H1 (cell line): ENCODE results near the gene ADAD2. TPM values are rescaled to one million over a fixed set of nuclear protein-coding genes. Genes with fewer than 3 reads are reported as not detected.

Experiments used
- CTCF ChIA-PET: fragments of 300-600 bp; sonication (Branson Sonifier 250); formaldehyde crosslinking; loops from one replicate; lab custom pipeline; 2021; ENCODE audit not compliant: partially characterized antibody; lab: Charles Lee
- POLR2A ChIA-PET: fragments of 300-600 bp; sonication (Branson Sonifier 250); formaldehyde crosslinking; loops from one replicate; lab custom pipeline; 2021; ENCODE audit warnings: inconsistent platforms; ENCODE audit not compliant: partially characterized antibody; lab: Charles Lee
- DNase-seq, 2 experiments: peaks; one replicate each; pipeline versions ENCODE4 v3.0.0 to v3.0.0-alpha.2; 2010 to 2022; ENCODE audit warnings: low spot score in 2 of 2, low read depth in 1 of 2, mixed read lengths in 1 of 2
- FAIRE-seq: peaks from 2 replicates; lab custom pipeline; 2011; peaks lifted over from hg19 to GRCh38; lab: Jason Lieb, UNC
- H2AFZ ChIP-seq: 2 replicates; pipeline ENCODE4 v1.8.1; 2012; ENCODE audit warnings: low read length, inconsistent platforms
- H2AK5ac ChIP-seq: 2 replicates; pipeline ENCODE4 v1.6.1; 2013; ENCODE audit warnings: low read depth, low read length
- H2BK120ac ChIP-seq: replicated peaks from 2 replicates; pipeline ENCODE3; 2013; ENCODE audit warnings: low read depth, low read length, inconsistent platforms
- H2BK12ac ChIP-seq: 2 replicates; pipeline ENCODE4 v1.6.1; 2013; ENCODE audit warnings: low read depth, low read length
- H2BK15ac ChIP-seq: 2 replicates; pipeline ENCODE4 v1.6.1; 2013; ENCODE audit warnings: low read length
- H2BK20ac ChIP-seq: 2 replicates; pipeline ENCODE4 v1.6.1; 2013; ENCODE audit warnings: low read length
- H2BK5ac ChIP-seq: 2 replicates; pipeline ENCODE4 v1.6.1; 2013; ENCODE audit warnings: low read depth, low read length
- H3K14ac ChIP-seq: 2 replicates; pipeline ENCODE4 v1.6.1; 2013; ENCODE audit warnings: inconsistent platforms; ENCODE audit not compliant: insufficient read length
- H3K18ac ChIP-seq: 2 replicates; pipeline ENCODE4 v1.6.1; 2013; ENCODE audit warnings: low read length; ENCODE audit errors: extremely low read depth
- H3K23ac ChIP-seq: 2 replicates; pipeline ENCODE4 v1.6.1; 2013; ENCODE audit warnings: inconsistent platforms; ENCODE audit not compliant: insufficient read length
- H3K23me2 ChIP-seq: 2 replicates; pipeline ENCODE4 v1.6.1; 2013; ENCODE audit warnings: low read depth, low read length
- H3K27ac ChIP-seq: 2 replicates; pipeline ENCODE4 v1.6.1; 2011; ENCODE audit warnings: low read depth, low read length, inconsistent platforms
- H3K27me3 ChIP-seq, 4 experiments: replicated peaks in 1 of 4; 1 replicate in 1 of 4; 2 replicates in 3 of 4; pipeline versions ENCODE4 v1.6.1 to v1.8.1; 2011 to 2013; ENCODE audit warnings: low read length in 3 of 4, mild to moderate bottlenecking in 3 of 4, inconsistent platforms in 2 of 4, mixed read lengths in 2 of 4, moderate library complexity in 1 of 4; ENCODE audit not compliant: control insufficient read depth in 3 of 4, insufficient read depth in 3 of 4; ENCODE audit errors: extremely low read depth in 1 of 4
- H3K36me3 ChIP-seq, 4 experiments: 2 replicates each; pipeline versions ENCODE4 v1.6.1 to v1.8.1; 2011 to 2013; ENCODE audit warnings: mild to moderate bottlenecking in 4 of 4, low read length in 3 of 4, moderate library complexity in 2 of 4, control low read depth in 1 of 4, inconsistent platforms in 1 of 4; ENCODE audit not compliant: insufficient read depth in 4 of 4, control insufficient read depth in 2 of 4
- H3K4ac ChIP-seq: replicated peaks from 2 replicates; pipeline ENCODE3; 2013; ENCODE audit warnings: low read length, low read depth, mixed read lengths, inconsistent platforms; ENCODE audit not compliant: insufficient read length
- H3K4me1 ChIP-seq, 4 experiments: replicated peaks in 1 of 4; 1 replicate in 1 of 4; 2 replicates in 3 of 4; pipeline versions ENCODE4 v1.6.1 to v1.8.1; 2011 to 2013; ENCODE audit warnings: low read length in 3 of 4, inconsistent platforms in 2 of 4, mixed read lengths in 1 of 4; ENCODE audit not compliant: insufficient read depth in 4 of 4, control insufficient read depth in 3 of 4
- H3K4me2 ChIP-seq, 2 experiments: 2 replicates each; pipeline versions ENCODE4 v1.6.1 to v1.8.1; 2011 to 2013; ENCODE audit warnings: low read depth in 2 of 2, low read length in 2 of 2, control low read depth in 1 of 2, inconsistent platforms in 1 of 2, mild to moderate bottlenecking in 1 of 2; ENCODE audit not compliant: insufficient read depth in 1 of 2
- H3K4me3 ChIP-seq, 4 experiments: fragments of 200-600, 300-600 bp in 1 of 4; sonication (generic), shearing (Covaris generic), sonication (Bioruptor Twin) in 1 of 4; 2 replicates each; pipeline versions ENCODE4 v1.5.1 to v1.8.1; 2011 to 2016; ENCODE audit warnings: low read length in 4 of 4, low read depth in 3 of 4, control low read depth in 2 of 4, inconsistent platforms in 2 of 4, mild to moderate bottlenecking in 2 of 4, mixed read lengths in 1 of 4, moderate library complexity in 1 of 4; ENCODE audit not compliant: insufficient read depth in 2 of 4; ENCODE audit errors: extremely low read depth in 1 of 4
- H3K56ac ChIP-seq: replicated peaks from 2 replicates; pipeline ENCODE3; 2013; ENCODE audit warnings: low read depth, mild to moderate bottlenecking, mixed read lengths, low read length, inconsistent platforms; ENCODE audit not compliant: insufficient read length
- H3K79me1 ChIP-seq: 2 replicates; pipeline ENCODE4 v1.6.1; 2013; ENCODE audit warnings: low read depth, low read length, control low read depth
- H3K79me2 ChIP-seq, 2 experiments: 2 replicates each; pipeline versions ENCODE4 v1.6.1 to v1.8.1; 2012 to 2013; ENCODE audit warnings: low read length in 2 of 2, mild to moderate bottlenecking in 2 of 2, inconsistent platforms in 1 of 2; ENCODE audit not compliant: insufficient read depth in 2 of 2, control insufficient read depth in 1 of 2
- H3K9ac ChIP-seq, 4 experiments: replicated peaks in 1 of 4; 1 replicate in 1 of 4; 2 replicates in 3 of 4; pipeline versions ENCODE4 v1.6.1 to v1.8.1; 2011 to 2013; ENCODE audit warnings: low read depth in 3 of 4, low read length in 3 of 4, control low read depth in 2 of 4, mild to moderate bottlenecking in 2 of 4, moderate library complexity in 2 of 4, inconsistent platforms in 1 of 4; ENCODE audit errors: extremely low read depth in 1 of 4
- H3K9me3 ChIP-seq, 2 experiments: 2 replicates each; pipeline versions ENCODE4 v1.6.1 to v1.8.1; 2012 to 2013; ENCODE audit warnings: mild to moderate bottlenecking in 2 of 2, moderate library complexity in 2 of 2, control low read depth in 1 of 2, inconsistent platforms in 1 of 2, low read depth in 1 of 2, low read length in 1 of 2, mixed read lengths in 1 of 2; ENCODE audit not compliant: insufficient read depth in 2 of 2
- H4K20me1 ChIP-seq, 2 experiments: replicated peaks in 1 of 2; 2 replicates each; pipeline versions ENCODE3 to v1.8.1; 2011 to 2013; ENCODE audit warnings: inconsistent platforms in 2 of 2, low read length in 2 of 2, mild to moderate bottlenecking in 1 of 2; ENCODE audit not compliant: insufficient read depth in 2 of 2, control insufficient read depth in 1 of 2
- H4K5ac ChIP-seq: 2 replicates; pipeline ENCODE4 v1.6.1; 2013; ENCODE audit warnings: low read length, low read depth, mixed read lengths, inconsistent platforms; ENCODE audit not compliant: insufficient read length
- H4K8ac ChIP-seq: 2 replicates; pipeline ENCODE4 v1.8.0; 2013; ENCODE audit warnings: mild to moderate bottlenecking, moderate library complexity, low read length, inconsistent platforms; ENCODE audit not compliant: insufficient read depth; ENCODE audit errors: extremely low read depth
- H4K91ac ChIP-seq: replicated peaks from 2 replicates; pipeline ENCODE3; 2013; ENCODE audit warnings: low read length, mixed read lengths, inconsistent platforms; ENCODE audit not compliant: insufficient read length
- CEBPB ChIP-seq: IDR thresholded peaks from 2 replicates; pipeline ENCODE4 v1.6.1; 2012; ENCODE audit warnings: low read depth, low read length
- EGR1 ChIP-seq: IDR thresholded peaks from 2 replicates; pipeline ENCODE4 v1.6.1; 2011; ENCODE audit warnings: low read depth, low read length, borderline replicate concordance
- EP300 ChIP-seq, 2 experiments: IDR thresholded peaks; 1 replicate in 1 of 2; 2 replicates in 1 of 2; pipeline ENCODE4 v1.6.1; 2011 to 2012; ENCODE audit warnings: low read depth in 2 of 2, low read length in 2 of 2, mild to moderate bottlenecking in 2 of 2, borderline replicate concordance in 1 of 2, inconsistent platforms in 1 of 2, moderate library complexity in 1 of 2
- EZH2 ChIP-seq: fragments of 200-600 bp; sonication (generic); IDR thresholded peaks from 2 replicates; pipeline ENCODE4 v1.7.1; 2012; ENCODE audit warnings: low read depth, mild to moderate bottlenecking, moderate library complexity, low read length, inconsistent platforms; ENCODE audit not compliant: severe bottlenecking
- PHF8 ChIP-seq: fragments of 200-600 bp; sonication (generic); conservative IDR thresholded peaks from 2 replicates; pipeline ENCODE4 v1.7.1; 2012; ENCODE audit warnings: low read depth, mild to moderate bottlenecking, inconsistent platforms, low read length, moderate library complexity
- RXRA ChIP-seq: IDR thresholded peaks from 2 replicates; pipeline ENCODE4 v1.6.1; 2011; ENCODE audit warnings: low read depth, mild to moderate bottlenecking, low read length, moderate library complexity; ENCODE audit not compliant: insufficient read depth
- TEAD4 ChIP-seq: IDR thresholded peaks from 2 replicates; pipeline ENCODE4 v1.6.1; 2012; ENCODE audit warnings: low read depth, low read length, inconsistent platforms, mixed read lengths
- WGBS, 2 experiments: shearing (Covaris generic) in 1 of 2; methylation state at CpG; one replicate each; pipeline versions ENCODE4 v1.1.6 to v1.1.7; 2013 to 2015; ENCODE audit warnings: low lambda C conversion rate in 2 of 2, mixed read lengths in 2 of 2, inconsistent platforms in 1 of 2, low coverage in 1 of 2, missing lambda C conversion rate in 1 of 2; ENCODE audit not compliant: insufficient replicate concordance in 2 of 2, insufficient coverage in 1 of 2, insufficient read length in 1 of 2; ENCODE audit errors: extremely low coverage in 1 of 2, missing lambda C conversion rate in 1 of 2; 5-methylcytosine and 5-hydroxymethylcytosine counted together
- polyA plus RNA-seq, 7 experiments: library from polyadenylated mRNA; depleted of rRNA in 3 of 7; stranded (reverse) in 5 of 7; unstranded in 2 of 7; fragments of >200 nt in 5 of 7; fragments of 200-250 nt in 2 of 7; gene quantifications; 1 replicate in 5 of 7; 2 replicates in 1 of 7; 4 replicates in 1 of 7; pipeline versions ENCODE4 v1.2.1 to v1.2.3, GENCODE V29; 2011 to 2013; ENCODE audit warnings: missing spikeins in 2 of 7, mixed read lengths in 2 of 7
- total RNA-seq: library from RNA; stranded (reverse); fragmentation: NEBNext Ultra II Directional; extraction: Animal tissue kit (Norgen Biotek cat#: 25700); gene quantifications from 2 replicates; pipeline ENCODE4 v1.2.1, GENCODE V29; 2021
- TF ChIP-seq, protein P1 (sequence below): IDR thresholded peaks from 2 replicates; pipeline ENCODE4 v1.6.1; 2012; ENCODE audit warnings: low read length, inconsistent platforms

ADAD2 gene
- total and polyA plus RNA-seq, 2 of the 8 experiments (the other 6 are each of a cell fraction or from before 2014, with no cell fraction given), result 1.2 to 1.3 TPM

DNA sequence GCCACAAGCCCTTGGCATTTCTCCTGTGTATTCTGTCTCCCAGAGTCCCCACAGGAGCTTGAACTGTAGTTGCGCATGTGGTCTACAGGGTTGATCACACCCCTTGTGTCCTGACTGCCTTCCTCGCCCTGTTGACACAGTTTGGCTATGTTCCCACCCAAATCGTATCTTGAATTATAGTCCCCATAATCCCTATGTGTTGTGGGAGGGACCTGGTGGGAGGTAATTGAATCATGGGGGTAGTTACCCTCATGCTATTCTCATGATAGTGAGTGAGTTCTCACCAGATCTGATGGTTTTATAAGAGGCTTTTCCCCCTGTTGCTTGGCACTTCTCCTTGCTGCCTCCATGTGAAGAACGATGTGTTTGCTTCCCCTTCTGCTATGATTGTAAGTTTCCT, 21.2 kb downstream of the ADAD2 start:
- no peak overlapping the region for H3K18ac ChIP-seq
- ChIA-PET POLR2A (no interaction called here), CTCF (interaction anchor here (0.6 to 1.5 kb wide), 3 partner anchors 9 to 153 kb away, joined by 3 to 5 read pairs (median 4); no protein-coding TSS in a partner anchor)
- no peaks in the 10 kb centered on the region for H4K20me1 ChIP-seq
- no peak overlapping the region for H2BK12ac ChIP-seq
- DNase-seq (no peak), FAIRE-seq (no peak)
- H4K5ac ChIP-seq, result no peak overlapping the region
- no peaks in the 10 kb centered on the region for H3K27me3 ChIP-seq
- H3K4me2 ChIP-seq, result no peak overlapping the region
- no peaks in the 10 kb centered on the region for H3K36me3 ChIP-seq
- H2BK120ac ChIP-seq, result no peak overlapping the region
- H3K14ac ChIP-seq, result no peak overlapping the region
- no peaks in the 10 kb centered on the region for H3K23me2 ChIP-seq
- no peak overlapping the region; a peak in 1 of 7 replicates for H3K9ac ChIP-seq
- 84% methylated on average over 4 of the region's 4 CpGs; no CpG with 5 or more reads in 1 of the 2 experiments for WGBS, 2 experiments
- no peak overlapping the region for H3K23ac ChIP-seq
- no peaks in the 10 kb centered on the region for H3K79me2 ChIP-seq
- H4K8ac ChIP-seq, result no peak overlapping the region
- H2BK20ac ChIP-seq, result no peak overlapping the region
- no peak overlapping the region for H2AFZ ChIP-seq
- no peak overlapping the region for H2BK5ac ChIP-seq
- no peak overlapping the region for H2BK15ac ChIP-seq
- no peak overlapping the region for H3K4ac ChIP-seq
- no peak overlapping the region for H2AK5ac ChIP-seq
- H3K4me1 ChIP-seq, result peaks cover 0 to 5% (median 0%) of the 10 kb centered on the region in 4 experiments; a peak in 2 of 7 replicates
- no peak overlapping the region for H4K91ac ChIP-seq
- no peaks in the 10 kb centered on the region for H3K9me3 ChIP-seq
- no peak overlapping the region for H3K27ac ChIP-seq
- H3K4me3 ChIP-seq, result no peak overlapping the region
- no peak overlapping the region for H3K56ac ChIP-seq
- H3K79me1 ChIP-seq, result no peaks in the 10 kb centered on the region
- no peak for TF ChIP-seq RXRA
- no peak for TF ChIP-seq CEBPB
- TF ChIP-seq EP300 (IDR thresholded peaks at IDR 0.05; ENCODE audit: borderline replicate concordance in 1 of 2, low read depth in 2 of 2, low read length in 2 of 2), result no peak
- TF ChIP-seq, protein P1, sequence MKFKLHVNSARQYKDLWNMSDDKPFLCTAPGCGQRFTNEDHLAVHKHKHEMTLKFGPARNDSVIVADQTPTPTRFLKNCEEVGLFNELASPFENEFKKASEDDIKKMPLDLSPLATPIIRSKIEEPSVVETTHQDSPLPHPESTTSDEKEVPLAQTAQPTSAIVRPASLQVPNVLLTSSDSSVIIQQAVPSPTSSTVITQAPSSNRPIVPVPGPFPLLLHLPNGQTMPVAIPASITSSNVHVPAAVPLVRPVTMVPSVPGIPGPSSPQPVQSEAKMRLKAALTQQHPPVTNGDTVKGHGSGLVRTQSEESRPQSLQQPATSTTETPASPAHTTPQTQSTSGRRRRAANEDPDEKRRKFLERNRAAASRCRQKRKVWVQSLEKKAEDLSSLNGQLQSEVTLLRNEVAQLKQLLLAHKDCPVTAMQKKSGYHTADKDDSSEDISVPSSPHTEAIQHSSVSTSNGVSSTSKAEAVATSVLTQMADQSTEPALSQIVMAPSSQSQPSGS, result no peak
- TF ChIP-seq PHF8, result no peak
- TF ChIP-seq EGR1, result no peak
- no peak for TF ChIP-seq EZH2
- TF ChIP-seq TEAD4, result no peak
